HuH-7 (cell line): Measurements from ENCODE around the gene URB2.
"Not testable (repeated sequence)": the region's sequence is repeated elsewhere in the genome, so short reads cannot be mapped to it uniquely, and the experiment has no call there.

Source experiments
- DNase-seq: peaks from one replicate; pipeline ENCODE4 v3.0.0; 2011; ENCODE audit warnings: low spot score

The URB2 gene

GRCh38 chr1:229693129-229693900, 67.3 kb downstream of the URB2 start:
- no peak for DNase-seq

- DNase-seq: no peak
These were observed 68.1 kb downstream of the URB2 start for GRCh38 chr1:229694053-229694693.

- DNase-seq: no peak
These were observed 70.3 kb downstream of the URB2 start for GRCh38 chr1:229696385-229696784.

GRCh38 chr1:229699613-229700267, 73.7 kb downstream of the URB2 start:
- no peak for DNase-seq

- DNase-seq: no peak
These were observed 78.1 kb downstream of the URB2 start for GRCh38 chr1:229704157-229704556.

GRCh38 chr1:229705152-229705551, 79.1 kb downstream of the URB2 start:
- DNase-seq: not testable (repeated sequence)

- not testable (repeated sequence) for DNase-seq
These were observed 81.1 kb downstream of the URB2 start for GRCh38 chr1:229707127-229707526.

GRCh38 chr1:229709500-229710013, 83.5 kb downstream of the URB2 start:
- no peak for DNase-seq
